Stimulated activated CD8-positive, alpha-beta memory T cell treated with anti-CD3 and anti-CD28 coated beads, Interleukin-4, amount 100 ng/mL, for 24 hours (primary cell): ENCODE measurements around the gene CFAP65.

Source experiments
- DNase-seq: peaks from one replicate; pipeline ENCODE4 v3.0.0-alpha.2; 2020; ENCODE audit warnings: low read depth

CFAP65 gene

DNA sequence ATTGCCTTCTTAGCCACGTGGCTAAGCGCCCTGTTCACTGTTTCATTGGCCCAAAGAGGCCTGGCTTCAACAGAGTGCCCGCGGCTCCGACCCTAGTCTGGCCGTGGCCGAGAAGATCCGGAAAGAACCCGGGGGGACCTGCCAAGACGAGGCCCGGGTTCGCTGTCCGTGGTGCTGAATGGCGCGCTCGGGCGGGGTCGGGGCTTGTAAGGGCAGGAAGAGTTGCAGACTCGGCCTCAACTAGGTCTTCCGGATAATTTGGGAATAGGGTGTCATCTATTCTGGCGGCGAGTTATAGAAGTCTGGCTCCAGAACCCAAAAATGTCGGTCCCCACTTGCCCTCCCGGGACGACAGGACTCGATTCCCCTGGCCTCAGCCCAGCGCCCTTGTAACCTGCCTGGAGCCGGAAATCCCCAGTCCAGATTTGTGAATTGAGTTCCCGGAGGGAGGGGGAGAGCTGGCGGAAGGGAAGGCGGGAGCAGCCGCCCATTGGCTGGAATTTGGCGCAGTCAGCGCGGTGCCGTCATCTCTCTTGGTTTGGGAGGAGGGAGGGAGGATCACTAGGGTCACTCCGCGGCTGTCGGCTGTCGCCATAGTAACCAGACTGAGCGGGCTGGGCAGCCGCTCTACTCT lies 78.3 kb downstream of the CFAP65 start:
- peak; percentile 48 for DNase-seq

DNA sequence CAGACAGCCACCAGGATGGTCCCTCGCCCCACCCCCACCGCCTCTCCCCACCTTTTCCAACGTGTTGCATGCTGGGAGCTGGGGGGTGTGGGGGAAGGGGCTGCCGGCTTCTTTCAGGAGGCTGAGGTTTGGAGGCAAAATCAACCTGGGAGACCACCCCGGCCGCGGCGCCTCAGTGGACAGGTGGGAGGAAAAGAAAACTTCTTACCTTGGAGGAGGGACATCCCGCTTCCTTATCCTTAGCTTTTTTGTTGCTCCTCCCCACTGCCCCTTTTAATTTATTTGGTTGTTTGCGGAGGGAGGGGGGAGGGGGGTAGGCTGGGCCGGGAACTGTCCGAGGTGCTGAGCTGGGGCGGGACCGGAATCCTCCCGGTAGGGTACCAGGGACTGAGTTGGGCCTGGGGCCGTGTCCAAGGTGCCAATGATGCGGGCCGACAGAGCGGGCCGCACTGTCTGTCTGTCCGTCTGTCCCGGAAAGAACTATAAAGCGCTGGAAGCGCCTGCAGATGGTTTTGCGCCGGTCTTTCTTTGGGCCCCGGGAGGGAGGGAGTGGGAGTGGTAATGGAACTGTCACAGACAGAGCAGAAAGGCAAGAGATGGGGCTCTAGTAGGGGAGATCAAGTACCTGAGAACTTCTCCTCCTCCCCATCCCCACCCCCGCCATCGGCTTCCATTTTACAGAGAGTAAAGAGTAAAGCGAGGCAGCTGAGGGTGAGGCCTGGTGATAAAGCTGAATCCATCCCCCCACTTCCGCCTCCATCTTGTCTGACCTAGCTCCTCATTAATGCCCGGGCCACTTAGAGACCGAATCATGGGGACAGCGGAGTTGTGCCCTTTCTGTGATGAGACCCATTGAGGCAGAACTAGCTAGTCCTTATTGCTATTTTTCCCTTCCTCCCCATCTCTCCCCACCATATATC lies 79.4 kb downstream of the CFAP65 start:
- no peak for DNase-seq

GRCh38 chr2:218961229-218961628 lies 80.1 kb downstream of the CFAP65 start:
- no peak for DNase-seq

GRCh38 chr2:218960309-218961165 lies 80.8 kb downstream of the CFAP65 start:
- no peak for DNase-seq

GRCh38 chr2:218959761-218960308 lies 81.5 kb downstream of the CFAP65 start:
- no peak for DNase-seq

DNA sequence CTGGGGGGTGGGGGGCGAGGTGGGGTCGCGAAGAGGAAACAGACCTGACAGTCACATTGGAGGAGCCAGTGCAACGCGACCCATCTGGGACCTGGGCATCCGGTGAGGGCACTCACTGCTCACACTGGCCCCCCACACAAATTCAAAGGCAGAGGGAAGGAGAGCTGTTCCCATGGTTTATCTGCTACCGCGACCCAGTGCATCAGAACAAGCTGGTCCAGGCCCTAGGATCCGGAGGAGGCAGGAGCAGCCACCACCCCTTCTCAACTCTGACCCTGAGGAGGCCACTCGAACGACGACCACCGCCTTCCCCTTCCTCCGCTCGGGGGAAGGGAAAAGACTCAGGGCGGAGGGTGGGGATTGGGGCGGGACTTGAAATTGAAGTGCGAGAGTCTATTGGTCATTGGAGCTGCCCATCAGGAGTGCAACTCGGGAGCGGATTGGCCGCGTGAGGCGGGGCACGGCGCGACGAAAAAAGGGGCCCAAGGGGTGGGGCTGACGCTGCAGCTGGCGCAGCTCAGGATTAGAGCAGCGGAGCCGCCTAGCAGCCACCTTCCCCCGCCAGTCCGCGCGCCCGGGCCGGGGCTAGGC lies 82.1 kb downstream of the CFAP65 start, which contains the start of gene CDK5R2:
TSS of gene CDK5R2 (plus strand) at position 526 of the 591 bp plus-strand sequence. CDS start 155 bp downstream, outside the sequence.
- DNase-seq = peak; percentile 69

DNA sequence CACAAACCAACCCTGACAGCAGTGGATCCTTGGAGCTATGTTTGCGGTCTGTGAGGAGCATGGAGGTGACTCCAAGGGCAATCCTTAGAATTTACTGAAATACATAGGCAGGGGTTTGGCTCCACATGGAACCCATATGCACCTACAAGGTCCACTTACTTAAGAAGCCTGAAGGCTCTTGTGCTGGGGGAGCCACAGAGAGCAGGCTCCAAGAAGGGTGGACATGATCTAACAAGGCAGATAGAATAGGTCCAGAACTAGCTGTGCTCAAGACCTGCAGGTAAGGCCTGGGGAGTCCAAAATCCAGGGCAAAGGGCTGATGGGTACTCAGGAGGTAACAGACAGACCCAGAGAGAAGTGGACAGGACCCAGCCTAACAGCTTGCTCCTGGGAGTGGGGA lies 83.0 kb downstream of the CFAP65 start:
- DNase-seq = no peak

GRCh38 chr2:218957671-218958070 lies 83.6 kb downstream of the CFAP65 start:
- no peak for DNase-seq

DNA sequence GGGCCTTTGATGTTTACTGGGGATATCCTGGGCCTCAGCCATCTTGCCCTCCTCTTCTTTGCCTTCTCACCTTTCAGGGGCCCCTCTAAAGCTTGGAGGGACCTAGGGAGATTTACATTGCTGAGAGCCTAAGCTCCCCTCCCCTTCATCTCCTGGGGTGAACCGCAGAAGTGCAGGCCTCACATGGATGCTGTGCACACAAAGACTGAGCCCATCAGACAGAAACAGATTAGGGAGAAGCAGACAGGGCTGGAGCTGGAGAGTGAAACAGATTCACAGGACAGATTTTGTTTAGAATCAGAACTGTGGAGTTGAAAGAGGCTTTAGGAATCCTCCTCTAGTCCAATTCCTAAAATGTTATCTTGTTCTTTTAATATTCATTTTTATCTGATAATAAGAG lies 85.3 kb downstream of the CFAP65 start:
- DNase-seq = no peak

GRCh38 chr2:218954541-218955300 lies 86.6 kb downstream of the CFAP65 start:
- no peak for DNase-seq

GRCh38 chr2:218953366-218953954 lies 87.9 kb downstream of the CFAP65 start:
- DNase-seq = no peak
